Mesodermal cell (in vitro differentiated cells): Measurements from ENCODE around the gene RPLP1.
"Not testable (repeated sequence)": the region's sequence is repeated elsewhere in the genome, so short reads cannot be mapped to it uniquely, and the experiment has no call there.

Experiments
- H3K27ac ChIP-seq: 2 replicates; pipeline ENCODE4 v1.7.0; 2013; ENCODE audit warnings: mild to moderate bottlenecking, low read depth, low read length, moderate library complexity; ENCODE audit not compliant: severe bottlenecking
- H3K36me3 ChIP-seq: 2 replicates; pipeline ENCODE4 v1.7.1; 2013; ENCODE audit warnings: mild to moderate bottlenecking, low read length, moderate library complexity; ENCODE audit not compliant: control insufficient read depth, insufficient read depth
- H3K4me1 ChIP-seq: one replicate; pipeline ENCODE4 v1.7.1; 2013; ENCODE audit warnings: mild to moderate bottlenecking, low read length; ENCODE audit not compliant: insufficient read depth, control insufficient read depth, poor library complexity, severe bottlenecking
- H3K4me3 ChIP-seq: 2 replicates; pipeline ENCODE4 v1.7.0; 2013; ENCODE audit warnings: low read length, control low read depth, mild to moderate bottlenecking; ENCODE audit not compliant: insufficient read depth, poor library complexity, severe bottlenecking; ENCODE audit errors: extremely low read depth
- H3K9me3 ChIP-seq: 2 replicates; pipeline ENCODE4 v1.7.1; 2013; ENCODE audit warnings: mild to moderate bottlenecking, low read length, moderate library complexity; ENCODE audit not compliant: control insufficient read depth
- WGBS, 2 experiments: methylation state at CpG; one replicate each; pipeline ENCODE4 v1.1.5; 2013; ENCODE audit warnings: missing lambda C conversion rate in 2 of 2; ENCODE audit not compliant: insufficient coverage in 2 of 2; 5-methylcytosine and 5-hydroxymethylcytosine counted together

The RPLP1 gene

DNA sequence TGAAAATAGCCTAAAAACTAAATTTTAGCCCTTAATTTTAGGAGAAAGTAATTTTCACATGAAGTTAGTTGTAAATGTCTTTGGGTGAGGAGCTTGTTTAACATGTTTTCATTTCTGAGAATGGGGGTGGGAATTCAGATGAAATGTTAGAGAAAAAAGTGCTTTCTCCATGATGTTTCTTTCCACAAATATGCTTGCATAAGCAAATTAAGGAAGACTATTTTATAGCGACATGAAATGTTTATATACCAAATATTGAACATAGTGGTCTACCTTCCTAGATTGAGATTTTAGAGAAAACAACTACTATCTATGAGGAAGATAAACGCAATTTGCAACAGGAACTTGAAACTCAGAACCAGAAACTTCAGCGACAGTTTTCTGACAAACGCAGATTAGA is 13.0 kb upstream of the RPLP1 start:
- H3K9me3 ChIP-seq, result no peaks in the 10 kb centered on the region
- no peak overlapping the region for H3K27ac ChIP-seq
- peaks cover 92% of the 10 kb centered on the region for H3K36me3 ChIP-seq
- H3K4me3 ChIP-seq, result no peak overlapping the region
- 96 to 97% methylated on average over 3 of the region's 4 CpGs for WGBS, 2 experiments
- no peaks in the 10 kb centered on the region for H3K4me1 ChIP-seq

DNA sequence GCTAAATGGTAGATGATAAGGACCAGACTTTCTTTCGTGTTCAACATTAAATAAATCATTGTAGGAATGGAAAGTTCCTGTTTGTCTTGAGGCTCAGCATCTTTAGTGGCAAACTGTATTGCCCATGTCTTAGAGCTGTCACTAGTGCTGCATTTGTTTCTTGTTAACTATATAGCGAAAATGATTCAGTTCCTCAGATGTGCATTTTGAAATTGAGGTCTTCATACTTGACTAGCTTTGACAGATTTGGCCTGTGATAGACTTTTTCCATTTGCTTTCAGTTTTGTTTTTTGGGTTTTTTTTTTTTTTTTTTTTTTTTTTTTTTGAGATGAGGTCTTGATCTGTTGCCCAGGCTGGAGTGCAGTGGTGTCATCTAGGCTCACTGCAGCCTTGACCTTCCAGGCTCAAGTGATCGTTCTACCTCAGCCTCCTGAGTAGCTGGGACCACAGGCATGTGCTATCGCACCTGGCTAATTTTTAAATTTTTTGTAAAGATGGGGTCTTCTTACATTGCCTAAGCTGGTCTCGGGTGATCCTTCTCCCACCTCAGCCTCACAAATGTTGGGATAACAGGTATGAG is 9.5 kb upstream of the RPLP1 start:
- 81 to 100% methylated on average over 3 to 4 of the region's 5 CpGs for WGBS, 2 experiments

DNA sequence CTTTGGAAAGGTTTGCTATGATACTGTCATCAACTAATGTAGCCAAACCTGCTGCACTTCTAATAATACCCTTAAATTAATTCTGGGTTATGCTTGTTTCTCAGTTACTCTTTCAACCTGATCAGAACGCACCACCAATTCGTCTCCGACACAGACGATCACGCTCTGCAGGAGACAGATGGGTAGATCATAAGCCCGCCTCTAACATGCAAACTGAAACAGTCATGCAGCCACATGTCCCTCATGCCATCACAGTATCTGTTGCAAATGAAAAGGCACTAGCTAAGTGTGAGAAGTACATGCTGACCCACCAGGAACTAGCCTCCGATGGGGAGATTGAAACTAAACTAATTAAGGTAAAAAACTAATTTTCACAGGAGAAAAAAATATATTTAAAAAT is 7.9 kb upstream of the RPLP1 start:
- Histone ChIP-seq H3K27ac (no peak overlapping the region), H3K4me1 (no peaks in the 10 kb centered on the region), H3K4me3 (no peak overlapping the region), H3K36me3 (peaks cover 86% of the 10 kb centered on the region), H3K9me3 (no peaks in the 10 kb centered on the region)
- WGBS, 2 experiments, result 97% methylated on average over 6 of the region's 7 CpGs; no CpG with 5 or more reads in 1 of the 2 experiments

More for the DNA sequence above, 9.5 kb upstream of the RPLP1 start:
- Histone ChIP-seq H3K4me3 (no peak overlapping the region), H3K36me3 (peaks cover 88% of the 10 kb centered on the region), H3K27ac (no peak overlapping the region), H3K9me3 (no peaks in the 10 kb centered on the region), H3K4me1 (no peaks in the 10 kb centered on the region)

DNA sequence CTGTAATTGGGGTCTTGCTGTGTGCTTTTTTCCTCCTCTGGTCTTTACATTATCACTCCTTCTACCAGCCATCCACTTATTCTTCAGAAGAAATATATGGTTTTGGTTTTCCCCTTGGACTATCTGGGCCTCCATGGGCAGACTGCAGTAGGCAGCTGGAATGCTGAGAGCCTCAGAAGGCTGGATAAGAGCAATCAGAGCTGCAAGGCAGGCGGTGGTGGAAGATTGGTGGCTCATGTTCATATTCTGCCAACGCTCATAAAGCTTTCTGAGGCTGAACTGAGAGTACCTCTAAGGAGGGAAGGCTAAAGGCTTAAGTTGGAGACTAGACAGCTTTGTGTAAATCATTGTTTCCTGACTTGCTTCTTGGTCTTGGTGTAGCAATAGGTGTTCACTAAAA is 5.7 kb upstream of the RPLP1 start:
- Histone ChIP-seq H3K4me1 (no peaks in the 10 kb centered on the region), H3K4me3 (no peak overlapping the region), H3K9me3 (no peaks in the 10 kb centered on the region), H3K27ac (no peak overlapping the region), H3K36me3 (peaks cover 68% of the 10 kb centered on the region)
- 100% methylated on average over 2 of the region's 2 CpGs for WGBS, 2 experiments

DNA sequence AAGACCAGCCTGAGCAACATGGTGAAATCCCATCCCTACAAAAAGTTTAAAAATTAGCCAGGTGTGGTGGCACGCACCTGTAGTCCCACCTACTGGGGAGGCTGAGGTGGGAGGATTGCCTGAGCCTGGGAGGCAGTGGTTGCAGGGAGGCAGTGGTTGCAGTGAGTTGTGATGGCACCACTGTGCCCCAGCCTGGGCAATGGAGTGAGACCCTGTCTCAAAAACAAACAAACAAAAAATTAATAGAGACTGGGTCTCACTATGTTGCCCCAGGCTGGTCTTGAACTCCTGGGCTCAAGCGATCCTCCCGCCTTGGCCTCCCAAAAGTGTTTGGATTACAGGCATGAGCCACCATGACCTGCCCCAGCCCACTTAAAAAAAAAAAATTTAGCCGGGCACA is 2.4 kb upstream of the RPLP1 start:
- not testable (repeated sequence) for H3K9me3 ChIP-seq, H3K4me1 ChIP-seq, H3K27ac ChIP-seq, H3K4me3 ChIP-seq
- H3K36me3 ChIP-seq, result peaks cover 65% of the 10 kb centered on the region
- 91 to 97% methylated on average over 3 of the region's 4 CpGs for WGBS, 2 experiments

DNA sequence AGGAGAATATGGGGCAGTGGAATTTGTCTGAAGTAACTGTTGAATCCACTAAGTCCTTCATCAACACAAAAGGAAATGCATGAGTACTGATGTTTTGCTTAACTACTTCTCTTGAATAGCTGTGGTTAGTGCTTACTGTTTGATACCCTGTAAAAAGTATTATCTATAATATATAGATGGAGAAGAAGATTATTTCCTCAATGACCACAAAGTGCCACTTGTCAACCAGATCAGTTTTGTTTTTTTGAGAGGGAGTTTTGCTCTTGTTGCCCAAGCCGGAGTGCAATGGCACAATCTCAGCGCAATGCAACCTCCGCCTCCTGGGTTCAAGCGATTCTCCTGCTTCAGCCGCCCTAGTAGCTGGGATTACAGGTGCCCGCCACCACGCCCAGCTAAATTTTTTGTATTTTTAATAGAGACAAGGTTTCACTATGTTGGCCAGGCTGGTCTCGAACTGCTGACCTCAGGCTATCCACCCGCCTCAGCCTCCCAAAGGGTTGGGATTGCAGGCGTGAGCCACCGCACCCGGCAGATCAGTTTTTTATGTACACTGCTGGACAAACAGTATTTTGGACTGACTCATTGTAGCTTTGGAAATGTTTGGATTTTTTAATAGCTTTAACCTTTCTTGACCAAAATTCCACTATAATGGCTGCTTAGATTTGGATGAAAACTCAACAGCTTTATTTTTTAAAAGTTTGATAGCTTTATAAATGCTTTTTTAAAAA is 1.5 kb upstream of the RPLP1 start:
- H3K4me3 ChIP-seq, result no peak overlapping the region
- no peaks in the 10 kb centered on the region for H3K9me3 ChIP-seq
- 95 to 98% methylated on average over 11 to 12 of the region's 12 CpGs for WGBS, 2 experiments
- peaks cover 8% of the 10 kb centered on the region for H3K4me1 ChIP-seq
- H3K36me3 ChIP-seq, result peaks cover 65% of the 10 kb centered on the region
- H3K27ac ChIP-seq, result no peak overlapping the region

DNA sequence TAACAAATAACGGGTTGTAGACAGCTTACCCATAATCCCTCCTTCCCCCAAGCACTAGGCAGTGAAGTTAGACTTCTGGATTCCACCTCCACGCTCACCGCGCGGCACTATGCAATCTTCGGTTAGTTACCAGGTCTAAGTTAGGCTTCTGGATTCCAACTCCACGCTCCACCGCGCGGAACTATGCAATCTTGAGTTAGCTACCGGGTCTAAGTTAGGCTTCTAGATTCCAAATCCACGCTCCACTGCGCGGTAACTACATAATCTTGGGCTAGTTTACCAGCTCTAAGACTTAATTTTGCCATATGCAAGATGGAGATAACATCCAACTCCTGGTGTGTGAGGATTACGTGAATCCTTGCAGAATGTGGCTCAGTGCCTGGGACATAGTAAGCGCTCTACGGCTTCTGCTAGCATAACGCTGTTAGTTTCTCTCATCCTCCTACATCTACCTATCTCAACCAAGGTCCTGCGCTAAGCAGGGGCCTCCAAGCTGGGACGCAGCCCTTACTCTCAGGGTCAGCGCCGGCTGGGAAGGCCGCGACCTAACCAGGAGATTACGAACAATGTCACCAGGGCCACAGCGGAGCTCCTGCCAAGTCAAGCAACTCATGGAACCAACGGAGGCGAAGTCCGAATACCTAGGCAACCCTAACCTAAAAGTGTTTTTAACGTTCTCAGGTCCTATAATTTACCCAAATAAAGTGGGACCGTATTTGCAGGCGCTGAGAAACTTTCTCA is 497 bp upstream of the RPLP1 start:
- Histone ChIP-seq H3K4me3 (peak overlapping the region; percentile 93), H3K9me3 (no peaks in the 10 kb centered on the region), H3K27ac (peak overlapping the region; percentile 92), H3K4me1 (peaks cover 13% of the 10 kb centered on the region), H3K36me3 (peaks cover 65% of the 10 kb centered on the region)
- WGBS, 2 experiments, result 37 to 41% methylated on average over 24 to 26 of the region's 32 CpGs

DNA sequence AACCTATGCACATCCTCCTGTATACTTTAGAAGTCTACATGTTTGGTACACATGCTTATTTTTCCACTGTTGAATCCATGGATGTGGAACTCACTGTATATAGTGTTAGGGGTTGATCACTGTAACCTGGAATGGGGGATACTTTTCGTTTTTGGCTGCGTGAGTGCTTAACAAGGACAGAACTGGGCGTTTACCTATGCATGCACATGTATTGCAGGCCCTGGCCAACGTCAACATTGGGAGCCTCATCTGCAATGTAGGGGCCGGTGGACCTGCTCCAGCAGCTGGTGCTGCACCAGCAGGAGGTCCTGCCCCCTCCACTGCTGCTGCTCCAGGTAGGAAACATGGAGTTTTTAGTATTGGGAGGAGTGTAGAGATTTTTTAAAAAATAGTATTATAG is 2.3 kb downstream of the RPLP1 start:
- WGBS, 2 experiments, result 78 to 90% methylated on average over 4 to 5 of the region's 5 CpGs
- no peaks in the 10 kb centered on the region for H3K9me3 ChIP-seq
- H3K4me3 ChIP-seq, result peak overlapping the region; percentile 93
- H3K36me3 ChIP-seq, result peaks cover 51% of the 10 kb centered on the region
- H3K4me1 ChIP-seq, result peaks cover 13% of the 10 kb centered on the region
- H3K27ac ChIP-seq, result no peak overlapping the region

DNA sequence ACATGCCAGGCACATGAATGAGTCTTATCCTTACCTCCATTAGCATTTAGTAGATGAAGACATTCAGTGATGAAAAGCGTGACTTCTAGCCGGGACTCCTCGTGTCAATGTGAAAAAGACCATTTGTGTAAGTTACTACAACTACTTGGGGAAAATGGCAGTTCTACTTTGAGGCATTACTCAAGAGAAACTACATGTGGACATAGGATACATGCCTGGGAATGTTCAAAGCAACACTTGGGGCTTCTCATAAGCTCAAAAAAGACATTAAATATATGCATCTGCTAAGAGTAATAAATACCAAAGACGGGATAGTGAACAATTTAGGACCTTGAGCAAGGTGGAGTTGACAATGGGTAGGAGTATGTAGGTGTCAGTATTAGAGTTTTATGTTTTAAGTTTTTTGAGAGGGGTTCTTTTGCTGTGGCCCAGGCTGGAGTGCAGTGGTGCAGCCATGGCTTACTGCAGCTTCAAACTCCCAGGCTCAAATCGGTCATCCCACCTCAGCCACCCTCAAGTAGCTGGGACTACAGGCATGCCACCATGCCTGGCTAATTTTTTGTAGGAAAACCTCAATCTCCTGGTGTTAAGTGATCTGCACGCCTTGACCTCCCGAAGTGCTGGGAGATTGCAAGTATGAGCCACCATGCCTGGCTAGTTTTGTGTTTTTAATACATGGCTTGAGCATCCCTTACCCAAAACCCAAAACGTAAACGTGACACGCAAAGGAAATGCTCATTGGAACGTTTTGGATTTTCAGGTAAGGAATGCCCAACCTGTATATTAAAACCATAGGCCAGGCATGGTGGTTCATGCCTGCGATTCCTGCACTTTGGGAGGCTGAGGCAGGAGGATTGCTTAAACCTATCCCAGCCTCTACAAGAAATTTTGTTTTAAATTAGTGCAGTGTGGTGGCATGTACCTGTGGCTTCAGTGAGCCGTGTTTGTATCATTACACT is 3.9 kb downstream of the RPLP1 start:
- Histone ChIP-seq H3K9me3 (no peaks in the 10 kb centered on the region), H3K27ac (no peak overlapping the region), H3K36me3 (peaks cover 50% of the 10 kb centered on the region), H3K4me3 (no peak overlapping the region), H3K4me1 (peaks cover 13% of the 10 kb centered on the region)
- WGBS, 2 experiments, result 93 to 96% methylated on average over 7 to 9 of the region's 13 CpGs
